Cerebellar cortex (tissue), 1 donor: Measurements from ENCODE around the gene PLEKHA5.
A peak's percentile ranks its signal among the peaks of the same experiment; 100 is the strongest.
"Not testable (repeated sequence)": the region's sequence is repeated elsewhere in the genome, so short reads cannot be mapped to it uniquely, and the experiment has no call there.

Experiments
- DNase-seq: peaks from one replicate; pipeline ENCODE4 v3.0.0-alpha.2; 2015; ENCODE audit warnings: low spot score

Gene PLEKHA5

GRCh38 chr12:19277711-19278110 is 148.2 kb downstream of the PLEKHA5 start:
- DNase-seq = no peak

GRCh38 chr12:19278407-19278806 is 148.9 kb downstream of the PLEKHA5 start:
- no peak for DNase-seq

- DNase-seq = no peak
Observed at GRCh38 chr12:19282133-19282699, 152.7 kb downstream of the PLEKHA5 start.

GRCh38 chr12:19284658-19285057 is 155.1 kb downstream of the PLEKHA5 start:
- no peak for DNase-seq

GRCh38 chr12:19285793-19286448 is 156.4 kb downstream of the PLEKHA5 start:
- no peak for DNase-seq

GRCh38 chr12:19287302-19287701 is 157.8 kb downstream of the PLEKHA5 start:
- DNase-seq = no peak

GRCh38 chr12:19288161-19288560 is 158.6 kb downstream of the PLEKHA5 start:
- no peak for DNase-seq

GRCh38 chr12:19288603-19289244 is 159.2 kb downstream of the PLEKHA5 start:
- DNase-seq = peak; percentile 54

GRCh38 chr12:19298836-19299605 is 169.5 kb downstream of the PLEKHA5 start:
- DNase-seq = peak; percentile 47

- DNase-seq = no peak
Observed at GRCh38 chr12:19299765-19300164, 170.2 kb downstream of the PLEKHA5 start.

GRCh38 chr12:19301223-19301622 is 171.7 kb downstream of the PLEKHA5 start:
- no peak for DNase-seq

GRCh38 chr12:19301688-19302087 is 172.2 kb downstream of the PLEKHA5 start:
- no peak for DNase-seq

- no peak for DNase-seq
Observed at GRCh38 chr12:19302100-19302640, 172.6 kb downstream of the PLEKHA5 start.

- DNase-seq = no peak
Observed at GRCh38 chr12:19303496-19303895, 174.0 kb downstream of the PLEKHA5 start.

- DNase-seq = no peak
Observed at GRCh38 chr12:19304149-19304750, 174.7 kb downstream of the PLEKHA5 start.

- DNase-seq = not testable (repeated sequence)
Observed at GRCh38 chr12:19305621-19306020, 176.1 kb downstream of the PLEKHA5 start.

- no peak for DNase-seq
Observed at GRCh38 chr12:19306366-19306765, 176.8 kb downstream of the PLEKHA5 start.

- no peak for DNase-seq
Observed at GRCh38 chr12:19307451-19307850, 177.9 kb downstream of the PLEKHA5 start.

GRCh38 chr12:19311165-19311564 is 181.6 kb downstream of the PLEKHA5 start:
- DNase-seq = no peak

- no peak for DNase-seq
Observed at GRCh38 chr12:19312637-19313036, 183.1 kb downstream of the PLEKHA5 start.

- DNase-seq = no peak
Observed at GRCh38 chr12:19316425-19316824, 186.9 kb downstream of the PLEKHA5 start.

GRCh38 chr12:19322376-19322775 is 192.8 kb downstream of the PLEKHA5 start:
- no peak for DNase-seq
